ENCODE measurements around the gene UGT2A1. TPM values are rescaled to one million over a fixed set of nuclear protein-coding genes. Genes with fewer than 3 reads are reported as not detected.

Gene UGT2A1
- total and polyA plus RNA-seq, 2 of the 8 experiments (the other 6 are each of a cell fraction or from before 2014, with no cell fraction given), result 0.19 TPM; not detected in 1

- Histone ChIP-seq H3K9me3 (ENCODE audit: insufficient read depth in 2 of 2, low read depth in 1 of 2, low read length in 1 of 2) (no peaks in the 10 kb centered on the region), H3K23me2 (ENCODE audit: low read depth, low read length) (no peaks in the 10 kb centered on the region), H3K27me3 (replicated peaks in 1 of 4; ENCODE audit: control insufficient read depth in 3 of 4, extremely low read depth in 1 of 4, insufficient read depth in 3 of 4, low read length in 3 of 4) (no peaks in the 10 kb centered on the region), H3K56ac (replicated peaks; ENCODE audit: insufficient read length, low read depth, low read length) (no peak overlapping the region), H4K20me1 (replicated peaks in 1 of 2; ENCODE audit: control insufficient read depth in 1 of 2, insufficient read depth in 2 of 2, low read length in 2 of 2) (no peaks in the 10 kb centered on the region), H3K4me3 (ENCODE audit: extremely low read depth in 1 of 4, insufficient read depth in 2 of 4, low read depth in 3 of 4, low read length in 4 of 4) (no peak overlapping the region), H4K8ac (ENCODE audit: extremely low read depth, insufficient read depth, low read length) (no peak overlapping the region), H2BK15ac (ENCODE audit: low read length) (no peak overlapping the region), H3K36me3 (ENCODE audit: control insufficient read depth in 2 of 4, insufficient read depth in 4 of 4, low read length in 3 of 4) (no peaks in the 10 kb centered on the region), H3K79me1 (ENCODE audit: low read depth, low read length) (no peaks in the 10 kb centered on the region), H2BK120ac (replicated peaks; ENCODE audit: low read depth, low read length) (no peak overlapping the region), H3K27ac (ENCODE audit: low read depth, low read length) (no peak overlapping the region), H2AFZ (ENCODE audit: low read length) (no peak overlapping the region), H3K14ac (ENCODE audit: insufficient read length) (no peak overlapping the region), H2AK5ac (ENCODE audit: low read depth, low read length) (no peak overlapping the region), H4K5ac (ENCODE audit: insufficient read length, low read depth, low read length) (no peak overlapping the region), H3K23ac (ENCODE audit: insufficient read length) (no peak overlapping the region), H2BK12ac (ENCODE audit: low read depth, low read length) (no peak overlapping the region), H3K18ac (ENCODE audit: extremely low read depth, low read length) (no peak overlapping the region), H2BK5ac (ENCODE audit: low read depth, low read length) (no peak overlapping the region), H3K4ac (replicated peaks; ENCODE audit: insufficient read length, low read depth, low read length) (no peak overlapping the region), H3K9ac (replicated peaks in 1 of 4; ENCODE audit: extremely low read depth in 1 of 4, low read depth in 3 of 4, low read length in 3 of 4) (no peak overlapping the region), H3K4me2 (ENCODE audit: insufficient read depth in 1 of 2, low read depth in 2 of 2, low read length in 2 of 2) (no peak overlapping the region), H2BK20ac (ENCODE audit: low read length) (no peak overlapping the region), H3K4me1 (replicated peaks in 1 of 4; ENCODE audit: control insufficient read depth in 3 of 4, insufficient read depth in 4 of 4, low read length in 3 of 4) (no peaks in the 10 kb centered on the region), H4K91ac (replicated peaks; ENCODE audit: insufficient read length, low read length) (no peak overlapping the region), H3K79me2 (ENCODE audit: control insufficient read depth in 1 of 2, insufficient read depth in 2 of 2, low read length in 2 of 2) (no peaks in the 10 kb centered on the region)
- FAIRE-seq (no peak), DNase-seq (ENCODE audit: low read depth in 1 of 2, low spot score in 2 of 2) (no peak)
- ChIA-PET CTCF (ENCODE audit: partially characterized antibody) (interaction anchor here (0.6 kb wide), 1 partner anchor 1673 kb away, joined by 3 read pairs; no protein-coding TSS in a partner anchor), POLR2A (ENCODE audit: partially characterized antibody) (no interaction called here)
- WGBS, 2 experiments (ENCODE audit: extremely low coverage in 1 of 2, insufficient coverage in 1 of 2, insufficient read length in 1 of 2, insufficient replicate concordance in 2 of 2, low coverage in 1 of 2, low lambda C conversion rate in 2 of 2, missing lambda C conversion rate in 1 of 2), result 71% methylated on average over 2 of the region's 2 CpGs; no CpG with 5 or more reads in 1 of the 2 experiments
- TF ChIP-seq CTBP2 (IDR thresholded peaks at IDR 0.05; ENCODE audit: borderline replicate concordance, insufficient read depth, insufficient read length, low read length) (no peak), ATF3 (IDR thresholded peaks at IDR 0.05; ENCODE audit: insufficient read depth, low read depth, low read length) (no peak), SRF (IDR thresholded peaks at IDR 0.05; ENCODE audit: low read depth, low read length) (no peak), JUND (IDR thresholded peaks at IDR 0.05; ENCODE audit: low read length) (no peak), GTF2F1 (IDR thresholded peaks at IDR 0.05; ENCODE audit: borderline replicate concordance, low read depth, low read length) (no peak), SP4 (IDR thresholded peaks at IDR 0.05; ENCODE audit: low read length) (no peak), YY1 (IDR thresholded peaks at IDR 0.05; ENCODE audit: low read depth, low read length) (no peak), SP2 (IDR thresholded peaks at IDR 0.05; ENCODE audit: low read length) (no peak), TAF7 (optimal IDR thresholded peaks at IDR 0.05; ENCODE audit: borderline replicate concordance, low read depth, low read length) (no peak), CEBPB (IDR thresholded peaks at IDR 0.05; ENCODE audit: low read depth, low read length) (no peak), SIX5 (IDR thresholded peaks at IDR 0.05; ENCODE audit: low read depth, low read length) (no peak), KDM5A (IDR thresholded peaks at IDR 0.05; ENCODE audit: low read length) (no peak), RFX5 (IDR thresholded peaks at IDR 0.05; ENCODE audit: borderline replicate concordance, low read depth, low read length) (no peak), CBX8 (IDR thresholded peaks at IDR 0.05; ENCODE audit: borderline replicate concordance, low read depth, low read length) (no peak), ASH2L (IDR thresholded peaks at IDR 0.05; ENCODE audit: low read length) (no peak)
These were observed 12.8 kb downstream of the UGT2A1 start for GRCh38 chr4:69640289-69640688.

Data from H1 (cell line).